ENCODE data around the gene NBEA.

Gene NBEA

DNA sequence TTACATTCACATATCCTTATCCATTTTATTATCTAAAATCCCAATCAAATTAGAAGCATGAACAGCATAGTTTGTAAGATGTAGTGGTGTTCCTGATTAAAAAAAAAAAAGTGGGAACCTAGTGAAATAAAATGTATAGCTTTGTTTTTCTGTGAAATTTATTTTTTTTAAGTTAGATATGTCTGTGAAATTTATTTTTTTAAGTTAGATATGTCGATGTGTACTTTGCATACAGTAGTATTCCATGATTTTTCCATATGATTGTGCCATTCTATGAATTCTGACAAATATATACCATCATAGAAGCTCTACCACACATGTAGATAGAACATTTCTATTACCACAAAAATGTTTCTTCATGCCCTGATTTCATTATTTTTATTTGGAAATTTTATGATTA lies 540.5 kb downstream of the NBEA start:
- TF ChIP-seq, protein P1, sequence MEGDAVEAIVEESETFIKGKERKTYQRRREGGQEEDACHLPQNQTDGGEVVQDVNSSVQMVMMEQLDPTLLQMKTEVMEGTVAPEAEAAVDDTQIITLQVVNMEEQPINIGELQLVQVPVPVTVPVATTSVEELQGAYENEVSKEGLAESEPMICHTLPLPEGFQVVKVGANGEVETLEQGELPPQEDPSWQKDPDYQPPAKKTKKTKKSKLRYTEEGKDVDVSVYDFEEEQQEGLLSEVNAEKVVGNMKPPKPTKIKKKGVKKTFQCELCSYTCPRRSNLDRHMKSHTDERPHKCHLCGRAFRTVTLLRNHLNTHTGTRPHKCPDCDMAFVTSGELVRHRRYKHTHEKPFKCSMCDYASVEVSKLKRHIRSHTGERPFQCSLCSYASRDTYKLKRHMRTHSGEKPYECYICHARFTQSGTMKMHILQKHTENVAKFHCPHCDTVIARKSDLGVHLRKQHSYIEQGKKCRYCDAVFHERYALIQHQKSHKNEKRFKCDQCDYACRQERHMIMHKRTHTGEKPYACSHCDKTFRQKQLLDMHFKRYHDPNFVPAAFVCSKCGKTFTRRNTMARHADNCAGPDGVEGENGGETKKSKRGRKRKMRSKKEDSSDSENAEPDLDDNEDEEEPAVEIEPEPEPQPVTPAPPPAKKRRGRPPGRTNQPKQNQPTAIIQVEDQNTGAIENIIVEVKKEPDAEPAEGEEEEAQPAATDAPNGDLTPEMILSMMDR (IDR thresholded peaks at IDR 0.05) = no peak

DNA sequence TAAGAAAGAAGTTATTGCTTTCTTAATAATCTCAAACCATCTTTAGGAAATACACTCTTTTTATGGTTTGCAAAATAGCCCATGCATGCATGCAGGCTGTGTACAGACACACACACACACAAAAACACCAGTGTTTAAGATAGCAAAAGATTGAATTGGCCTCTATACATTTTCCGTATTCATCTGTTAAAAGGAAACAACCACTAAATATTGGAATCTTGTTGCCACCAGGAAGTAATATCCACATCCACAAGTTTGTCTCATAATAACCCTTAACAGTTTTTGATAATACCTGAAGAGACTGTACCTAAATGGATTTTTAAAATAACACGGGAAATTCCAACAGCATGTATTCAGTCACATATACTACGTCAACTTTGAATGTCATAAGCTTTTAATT lies 541.7 kb downstream of the NBEA start:
- TF ChIP-seq, protein P1 (IDR thresholded peaks at IDR 0.05) = no peak

- TF ChIP-seq, protein P1 (IDR thresholded peaks at IDR 0.05) = no peak
Observed at GRCh38 chr13:35484384-35484783, 542.3 kb downstream of the NBEA start.

DNA sequence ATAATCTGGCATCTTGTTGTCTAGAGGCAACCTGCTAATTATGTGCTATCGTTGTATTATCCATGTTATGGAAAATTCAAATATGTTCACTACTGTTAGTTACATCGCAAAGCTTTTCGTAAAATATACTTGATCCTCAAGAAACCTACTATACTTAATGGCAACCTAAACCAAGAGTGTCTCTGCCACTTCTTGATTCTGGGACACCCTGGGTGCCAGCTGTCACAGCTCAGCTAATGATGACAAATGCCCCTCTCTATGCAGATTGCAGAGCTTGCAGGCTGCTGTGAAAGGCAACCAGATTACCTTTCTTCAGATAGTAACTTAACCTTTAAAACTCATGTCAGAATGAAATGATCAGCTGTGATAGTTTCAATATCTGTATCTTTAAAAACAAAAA lies 543.4 kb downstream of the NBEA start:
- TF ChIP-seq, protein P1 (IDR thresholded peaks at IDR 0.05) = no peak

- TF ChIP-seq, protein P1 (IDR thresholded peaks at IDR 0.05) = no peak
Observed at GRCh38 chr13:35489050-35489449, 547.0 kb downstream of the NBEA start.

GRCh38 chr13:35496006-35496405 lies 553.9 kb downstream of the NBEA start:
- TF ChIP-seq, protein P1 (IDR thresholded peaks at IDR 0.05) = no peak

DNA sequence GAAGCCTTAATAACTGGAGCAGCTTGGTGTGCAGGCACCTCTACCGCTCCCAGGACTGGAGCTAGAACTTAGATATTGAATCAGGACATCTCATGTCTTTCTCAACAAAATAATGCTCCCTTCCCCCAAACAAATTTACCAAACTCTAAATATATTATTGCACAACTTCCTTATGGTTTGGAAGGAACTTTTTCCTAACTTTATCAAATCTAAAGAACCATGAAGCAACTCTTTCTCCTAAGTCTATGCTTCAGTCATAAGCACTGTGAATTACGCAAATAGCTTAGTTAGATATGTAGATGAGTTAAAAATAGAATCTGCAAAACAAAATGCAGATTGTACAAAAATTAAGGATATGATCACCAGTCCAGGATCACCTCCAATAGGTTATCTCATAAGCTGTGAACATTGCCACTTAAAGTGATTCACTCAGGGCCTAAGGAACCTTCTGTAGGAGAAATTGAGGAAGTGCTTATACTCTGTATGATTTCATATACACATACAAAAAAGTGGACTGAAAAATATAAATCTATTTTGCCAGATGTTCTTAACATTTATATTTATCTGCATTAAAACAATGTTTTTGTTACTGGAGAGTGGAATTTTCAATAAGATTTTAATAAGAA lies 554.8 kb downstream of the NBEA start:
- TF ChIP-seq, protein P1 (IDR thresholded peaks at IDR 0.05) = no peak

DNA sequence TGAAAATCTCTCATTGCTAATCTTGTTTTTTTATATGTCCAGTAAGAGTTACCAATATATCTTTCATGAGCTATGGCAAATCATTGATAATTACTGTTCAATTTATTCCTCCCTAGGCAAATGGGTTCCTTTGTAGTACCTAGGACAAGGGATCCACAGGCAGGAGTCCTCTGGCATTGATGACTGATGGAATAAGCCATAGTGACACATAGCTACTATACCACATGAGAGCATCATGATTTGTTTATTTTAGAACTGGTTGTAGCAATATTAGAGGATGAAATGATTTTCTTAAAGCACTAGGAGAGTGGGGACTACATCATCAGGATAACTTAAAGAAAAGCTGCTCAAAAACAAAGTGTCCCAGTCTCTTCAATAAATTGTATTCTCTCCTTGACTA lies 556.2 kb downstream of the NBEA start:
- TF ChIP-seq, protein P1 (IDR thresholded peaks at IDR 0.05) = no peak

Measured in LNCAP (cell line).